HCT116 (cell line): ENCODE results near the gene HCRTR1. TPM values are rescaled to one million over a fixed set of nuclear protein-coding genes. Genes with fewer than 3 reads are reported as not detected.

ENCODE experiments used
- ATAC-seq: fragments of 200-7000 bp; cut with Tn5 transposase; 2 replicates; pipeline ENCODE4 v1.9.1; 2020; ENCODE audit warnings: mild to moderate bottlenecking, moderate library complexity
- BruUV-seq: library from RNA; stranded (reverse); fragments of 400-500 nt; replicated peaks from 2 replicates; lab custom pipeline; 2021; lab: Mats Ljungman, UMichigan
- CTCF ChIA-PET: fragments of 300-600 bp; sonication (Branson Sonifier 250); formaldehyde crosslinking; loops from one replicate; lab custom pipeline; 2021; ENCODE audit warnings: antibody characterized with exemption; lab: Charles Lee
- POLR2A ChIA-PET: fragments of 300-600, 350-600 bp; sonication (Branson Sonifier 250); formaldehyde crosslinking; loops from one replicate; lab custom pipeline; 2021; ENCODE audit warnings: antibody characterized with exemption; lab: Charles Lee
- RAD21 ChIA-PET, 2 experiments: fragments of 300-600 bp; sonication (Branson Sonifier 250); formaldehyde crosslinking; loops; one replicate each; lab custom pipeline; 2023; ENCODE audit warnings: low total read pairs in 2 of 2; ENCODE audit not compliant: uncharacterized antibody in 2 of 2, unreplicated experiment in 2 of 2, low non-redundant PET in 1 of 2; lab: Charles Lee
- DNase-seq: peaks from one replicate; pipeline ENCODE4 v3.0.0-alpha.2; 2010; ENCODE audit warnings: low read depth, low spot score
- H2AFZ ChIP-seq: fragments of 200-600 bp; shearing (Covaris generic), sonication (generic); 2 replicates; pipeline ENCODE4 v1.6.1; 2017; ENCODE audit warnings: low read depth, mixed run types, mixed read lengths, antibody characterized with exemption, low read length; ENCODE audit not compliant: poor library complexity, severe bottlenecking
- H3K27ac ChIP-seq: 2 replicates; pipeline ENCODE4 v1.5.1; 2012; ENCODE audit warnings: low read depth, low read length
- H3K27me3 ChIP-seq: fragments of 200-600 bp; sonication (generic); 2 replicates; pipeline ENCODE4 v1.6.1; 2016; ENCODE audit warnings: mixed run types, low read length, mixed read lengths; ENCODE audit not compliant: insufficient read depth
- H3K36me3 ChIP-seq, 2 experiments: fragments of 200-500 bp in 1 of 2; fragments of 200-600 bp in 1 of 2; sonication (Bioruptor generic) in 1 of 2; sonication (generic) in 1 of 2; 2 replicates each; pipeline versions ENCODE4 v1.5.1 to v1.6.1; 2014 to 2016; ENCODE audit warnings: low read length in 2 of 2, inconsistent platforms in 1 of 2, mixed read lengths in 1 of 2, mixed run types in 1 of 2; ENCODE audit not compliant: insufficient read depth in 2 of 2, control insufficient read depth in 1 of 2
- H3K4me1 ChIP-seq, 2 experiments: fragments of 200-600 bp in 1 of 2; sonication (generic) in 1 of 2; 2 replicates each; pipeline versions ENCODE4 v1.5.1 to v1.6.1; 2012 to 2017; ENCODE audit warnings: low read length in 2 of 2, inconsistent platforms in 1 of 2, mild to moderate bottlenecking in 1 of 2, mixed read lengths in 1 of 2, mixed run types in 1 of 2, moderate library complexity in 1 of 2; ENCODE audit not compliant: insufficient read depth in 2 of 2, control insufficient read depth in 1 of 2
- H3K4me2 ChIP-seq: fragments of 200-600 bp; sonication (generic); 2 replicates; pipeline ENCODE4 v1.6.1; 2017; ENCODE audit warnings: mixed run types, low read length, mixed read lengths
- H3K4me3 ChIP-seq, 2 experiments: fragments of 200-600 bp in 1 of 2; sonication (generic) in 1 of 2; replicated peaks in 1 of 2; 2 replicates each; pipeline ENCODE4 v1.5.1; 2011 to 2016; ENCODE audit warnings: low read length in 2 of 2, control low read depth in 1 of 2, low read depth in 1 of 2, mild to moderate bottlenecking in 1 of 2, mixed read lengths in 1 of 2, mixed run types in 1 of 2
- H3K79me2 ChIP-seq: fragments of 200-600 bp; sonication (generic); 2 replicates; pipeline ENCODE4 v1.6.1; 2017; ENCODE audit warnings: mild to moderate bottlenecking, mixed run types, low read length, moderate library complexity, mixed read lengths; ENCODE audit not compliant: insufficient read depth
- H3K9ac ChIP-seq: fragments of 200-600 bp; sonication (generic); 2 replicates; pipeline ENCODE4 v1.6.1; 2016; ENCODE audit warnings: low read length, mixed read lengths
- H3K9me2 ChIP-seq: fragments of 200-600 bp; sonication (generic), shearing (Covaris generic); 2 replicates; pipeline ENCODE4 v1.6.1; 2017; ENCODE audit warnings: mixed run types, mild to moderate bottlenecking, moderate library complexity; ENCODE audit not compliant: insufficient read depth
- H3K9me3 ChIP-seq, 2 experiments: fragments of 200-500 bp in 1 of 2; fragments of 200-600 bp in 1 of 2; sonication (Bioruptor generic) in 1 of 2; sonication (generic) in 1 of 2; 2 replicates each; pipeline ENCODE4 v1.6.1; 2014 to 2017; ENCODE audit warnings: low read length in 2 of 2, mixed read lengths in 2 of 2, inconsistent platforms in 1 of 2, low read depth in 1 of 2, mild to moderate bottlenecking in 1 of 2, mixed run types in 1 of 2, moderate library complexity in 1 of 2; ENCODE audit not compliant: control insufficient read depth in 1 of 2, insufficient read depth in 1 of 2
- H4K20me1 ChIP-seq: fragments of 200-600 bp; sonication (generic), shearing (Covaris generic); 2 replicates; pipeline ENCODE4 v1.6.1; 2017; ENCODE audit warnings: mixed run types, mild to moderate bottlenecking, moderate library complexity; ENCODE audit not compliant: insufficient read depth
- ATF3 ChIP-seq: IDR thresholded peaks from 2 replicates; pipeline ENCODE4 v1.6.1; 2012
- CTCF ChIP-seq, 3 experiments: fragments of 200-600 bp in 1 of 3; sonication (generic) in 1 of 3; IDR thresholded peaks in 2 of 3; conservative IDR thresholded peaks in 1 of 3; 2 replicates each; pipeline ENCODE4 v1.5.1; 2012 to 2017; ENCODE audit warnings: low read depth in 2 of 3, low read length in 2 of 3, antibody characterized with exemption in 1 of 3, borderline replicate concordance in 1 of 3, control low read depth in 1 of 3, mild to moderate bottlenecking in 1 of 3, mixed read lengths in 1 of 3, mixed run types in 1 of 3, moderate library complexity in 1 of 3; ENCODE audit not compliant: insufficient read depth in 1 of 3
- EGR1 ChIP-seq: IDR thresholded peaks from 2 replicates; pipeline ENCODE4 v1.6.1; 2012; ENCODE audit warnings: low read depth
- ELF1 ChIP-seq: IDR thresholded peaks from 2 replicates; pipeline ENCODE4 v1.6.1; 2012; ENCODE audit warnings: low read depth, borderline replicate concordance
- FOSL1 ChIP-seq: IDR thresholded peaks from 2 replicates; pipeline ENCODE4 v1.6.1; 2012; ENCODE audit warnings: low read depth
- POLR2A ChIP-seq: IDR thresholded peaks from 2 replicates; pipeline ENCODE4 v1.7.0; 2011; ENCODE audit warnings: borderline replicate concordance; ENCODE audit not compliant: insufficient read depth, insufficient read length; ENCODE audit errors: extremely low read depth
- REST ChIP-seq: IDR thresholded peaks from 2 replicates; pipeline ENCODE4 v1.6.1; 2012; ENCODE audit warnings: low read depth
- SRF ChIP-seq: IDR thresholded peaks from 2 replicates; pipeline ENCODE4 v1.6.1; 2012; ENCODE audit warnings: low read depth
- YY1 ChIP-seq: IDR thresholded peaks from 2 replicates; pipeline ENCODE4 v1.6.1; 2011; ENCODE audit warnings: low read length, low read depth, moderate library complexity, mild to moderate bottlenecking; ENCODE audit not compliant: insufficient replicate concordance; ENCODE audit errors: extremely low read depth
- ZBTB33 ChIP-seq: IDR thresholded peaks from 2 replicates; pipeline ENCODE4 v1.6.1; 2011; ENCODE audit warnings: mild to moderate bottlenecking, low read length, moderate library complexity; ENCODE audit not compliant: insufficient replicate concordance; ENCODE audit errors: extremely low read depth
- intact Hi-C: fragments of 100-400 bp; cut with micrococcal nuclease; formaldehyde crosslinking; loops from 2 replicates; pipeline ENCODE4 v1.10.0; 2022
- total RNA-seq: library from RNA; stranded (reverse); gene quantifications from one replicate; pipeline ENCODE4 v1.2.1, GENCODE V29; 2021; ENCODE audit not compliant: unreplicated experiment

HCRTR1 gene
- total RNA-seq, 1 experiment from 2014 or later, result not detected

- Histone ChIP-seq H3K36me3 (peaks cover 0 to 25% of the 10 kb centered on the region in 2 experiments; a peak in 1 of 4 replicates), H3K4me1 (peaks cover 37 to 70% of the 10 kb centered on the region in 2 experiments), H3K79me2 (peaks cover 50% of the 10 kb centered on the region), H3K9me3 (no peaks in the 10 kb centered on the region), H3K4me2 (no peak overlapping the region), H3K27me3 (no peaks in the 10 kb centered on the region), H3K4me3 (no peak overlapping the region), H3K9me2 (no peaks in the 10 kb centered on the region), H3K27ac (no peak overlapping the region), H4K20me1 (no peaks in the 10 kb centered on the region), H2AFZ (no peak overlapping the region), H3K9ac (no peak overlapping the region)
- POLR2A ChIA-PET, result no interaction called here
- no TSS peak for BruUV-seq
- no peak for TF ChIP-seq POLR2A
- TF ChIP-seq ELF1, result no peak
- TF ChIP-seq SRF, result no peak
- no peak for TF ChIP-seq FOSL1
- no peak for TF ChIP-seq ATF3
- no peak for TF ChIP-seq CTCF (IDR thresholded peaks at IDR 0.05 in 2 of 3, conservative IDR thresholded peaks at IDR 0.05 in 1 of 3; ENCODE audit: borderline replicate concordance in 1 of 3, insufficient read depth in 1 of 3, low read depth in 2 of 3, low read length in 2 of 3)
- TF ChIP-seq YY1, result no peak
- TF ChIP-seq REST, result no peak
- TF ChIP-seq EGR1, result no peak
- TF ChIP-seq ZBTB33, result no peak
- CTCF ChIA-PET, result no interaction called here
- RAD21 ChIA-PET, result no interaction called here
- intact Hi-C loops, result no loop called here
- no peak for ATAC-seq
- no peak for DNase-seq
These were observed 37.0 kb upstream of the HCRTR1 start for GRCh38 chr1:31580513-31580870.
